Cardiac muscle cell (in vitro differentiated cells and primary cell): ENCODE measurements around the gene MMP25. TPM values are rescaled to one million over a fixed set of nuclear protein-coding genes. Genes with fewer than 3 reads are reported as not detected.

Source experiments
- DNase-seq, 2 donors: peaks; one replicate each; pipeline versions ENCODE4 v3.0.0 to v3.0.0-alpha.2; 2010 to 2017; ENCODE audit warnings: low read depth in 1 of 2, low spot score in 1 of 2
- H3K27ac ChIP-seq: fragments of 200-600 bp; sonication (generic); 2 replicates; pipeline ENCODE4 v1.5.1; 2016
- H3K27me3 ChIP-seq: fragments of 200-600 bp; sonication (generic); 2 replicates; pipeline ENCODE4 v1.6.0; 2016; ENCODE audit warnings: control low read depth
- H3K36me3 ChIP-seq: fragments of 200-600 bp; sonication (generic); 2 replicates; pipeline ENCODE4 v1.5.1; 2016; ENCODE audit warnings: control low read depth
- H3K4me1 ChIP-seq: fragments of 200-600 bp; sonication (generic); 2 replicates; pipeline ENCODE4 v1.8.1; 2017; ENCODE audit warnings: low read depth, mild to moderate bottlenecking, mixed run types
- H3K4me3 ChIP-seq: fragments of 200-600 bp; sonication (generic); 2 replicates; pipeline ENCODE4 v1.5.1; 2016; ENCODE audit warnings: mild to moderate bottlenecking
- H3K9me3 ChIP-seq: fragments of 200-600 bp; sonication (generic); 2 replicates; pipeline ENCODE4 v1.5.1; 2017; ENCODE audit warnings: low read depth, mild to moderate bottlenecking, control low read depth
- polyA plus RNA-seq: library from polyadenylated mRNA; unstranded; fragments of >200 nt; fragmentation: Nextera tagmentation; extraction: Ambion mirVana; gene quantifications from 2 replicates; pipeline ENCODE4 v1.2.1, GENCODE V29; 2016
- total RNA-seq: library from RNA; depleted of rRNA; stranded (reverse); fragments of >200 nt; gene quantifications from 2 replicates; pipeline ENCODE4 v1.2.3, GENCODE V29; 2016
- TF ChIP-seq, protein P1 (sequence below): IDR thresholded peaks from 2 replicates; pipeline ENCODE4 v1.5.1; 2012; ENCODE audit warnings: low read depth, mild to moderate bottlenecking, low read length

MMP25 gene
- total and polyA plus RNA-seq, 2 experiments from 2014 or later: 0.03 to 5.8 TPM

DNA sequence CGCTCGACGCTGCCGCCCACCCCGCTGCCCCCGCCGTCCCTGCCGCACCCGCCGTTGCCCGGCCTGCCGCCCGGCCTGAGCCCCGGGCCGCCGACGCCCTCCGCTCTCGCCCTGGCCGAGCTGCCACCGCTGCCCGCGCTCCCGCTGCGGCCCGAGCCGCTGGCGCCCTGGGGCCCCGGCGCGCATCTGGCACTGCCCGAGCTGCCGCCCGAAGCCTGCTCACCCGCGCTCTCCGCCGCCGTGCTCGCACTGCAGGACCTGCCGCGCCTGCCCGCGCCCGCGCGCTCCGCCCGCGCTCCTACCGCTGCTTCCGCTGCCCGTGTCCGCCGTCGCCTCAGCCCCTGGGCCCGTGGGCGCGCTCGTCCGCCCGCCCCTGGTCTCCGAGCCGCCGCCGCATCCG, 42.0 kb upstream of the MMP25 start:
- no peak overlapping the region for H3K27ac ChIP-seq
- H3K36me3 ChIP-seq: no peaks in the 10 kb centered on the region
- peaks cover 41% of the 10 kb centered on the region for H3K4me1 ChIP-seq
- DNase-seq: peak in 1 of 2 donors; percentile 64
- peak overlapping the region; percentile 65 for H3K4me3 ChIP-seq
- no peaks in the 10 kb centered on the region for H3K27me3 ChIP-seq
- TF ChIP-seq, protein P1, sequence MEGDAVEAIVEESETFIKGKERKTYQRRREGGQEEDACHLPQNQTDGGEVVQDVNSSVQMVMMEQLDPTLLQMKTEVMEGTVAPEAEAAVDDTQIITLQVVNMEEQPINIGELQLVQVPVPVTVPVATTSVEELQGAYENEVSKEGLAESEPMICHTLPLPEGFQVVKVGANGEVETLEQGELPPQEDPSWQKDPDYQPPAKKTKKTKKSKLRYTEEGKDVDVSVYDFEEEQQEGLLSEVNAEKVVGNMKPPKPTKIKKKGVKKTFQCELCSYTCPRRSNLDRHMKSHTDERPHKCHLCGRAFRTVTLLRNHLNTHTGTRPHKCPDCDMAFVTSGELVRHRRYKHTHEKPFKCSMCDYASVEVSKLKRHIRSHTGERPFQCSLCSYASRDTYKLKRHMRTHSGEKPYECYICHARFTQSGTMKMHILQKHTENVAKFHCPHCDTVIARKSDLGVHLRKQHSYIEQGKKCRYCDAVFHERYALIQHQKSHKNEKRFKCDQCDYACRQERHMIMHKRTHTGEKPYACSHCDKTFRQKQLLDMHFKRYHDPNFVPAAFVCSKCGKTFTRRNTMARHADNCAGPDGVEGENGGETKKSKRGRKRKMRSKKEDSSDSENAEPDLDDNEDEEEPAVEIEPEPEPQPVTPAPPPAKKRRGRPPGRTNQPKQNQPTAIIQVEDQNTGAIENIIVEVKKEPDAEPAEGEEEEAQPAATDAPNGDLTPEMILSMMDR: no peak
- H3K9me3 ChIP-seq: no peaks in the 10 kb centered on the region

DNA sequence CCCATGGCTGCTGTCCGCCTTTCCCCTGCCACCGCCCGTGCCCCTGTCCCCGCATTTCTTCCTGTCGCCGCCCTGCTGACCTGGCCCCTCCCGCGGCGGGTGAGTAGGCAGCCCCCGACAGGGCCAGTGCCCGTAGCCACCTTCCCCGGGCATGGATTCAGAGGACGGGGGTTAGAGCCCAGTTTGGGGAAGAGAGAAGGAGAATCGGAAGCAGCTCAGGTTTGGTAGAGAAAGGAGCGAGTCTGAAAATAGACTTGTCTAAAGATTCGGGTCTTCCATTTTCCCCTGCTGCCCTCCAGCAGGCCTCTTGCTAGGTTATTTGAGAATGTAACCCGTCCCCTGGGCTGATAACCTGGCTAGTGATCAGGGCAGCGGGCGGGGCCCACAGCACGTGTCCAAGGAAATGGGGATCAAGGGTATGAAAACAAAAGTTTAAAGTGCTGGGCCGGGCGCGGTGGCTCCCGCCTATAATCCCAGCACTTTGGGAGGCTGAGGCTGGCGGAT, 41.5 kb upstream of the MMP25 start:
- Histone ChIP-seq H3K4me3 (peak overlapping the region; percentile 65), H3K27ac (peak overlapping the region; percentile 96), H3K4me1 (peaks cover 46% of the 10 kb centered on the region), H3K36me3 (no peaks in the 10 kb centered on the region), H3K27me3 (no peaks in the 10 kb centered on the region), H3K9me3 (no peaks in the 10 kb centered on the region)
- TF ChIP-seq, protein P1: no peak
- DNase-seq: peak in 1 of 2 donors; percentile 79

DNA sequence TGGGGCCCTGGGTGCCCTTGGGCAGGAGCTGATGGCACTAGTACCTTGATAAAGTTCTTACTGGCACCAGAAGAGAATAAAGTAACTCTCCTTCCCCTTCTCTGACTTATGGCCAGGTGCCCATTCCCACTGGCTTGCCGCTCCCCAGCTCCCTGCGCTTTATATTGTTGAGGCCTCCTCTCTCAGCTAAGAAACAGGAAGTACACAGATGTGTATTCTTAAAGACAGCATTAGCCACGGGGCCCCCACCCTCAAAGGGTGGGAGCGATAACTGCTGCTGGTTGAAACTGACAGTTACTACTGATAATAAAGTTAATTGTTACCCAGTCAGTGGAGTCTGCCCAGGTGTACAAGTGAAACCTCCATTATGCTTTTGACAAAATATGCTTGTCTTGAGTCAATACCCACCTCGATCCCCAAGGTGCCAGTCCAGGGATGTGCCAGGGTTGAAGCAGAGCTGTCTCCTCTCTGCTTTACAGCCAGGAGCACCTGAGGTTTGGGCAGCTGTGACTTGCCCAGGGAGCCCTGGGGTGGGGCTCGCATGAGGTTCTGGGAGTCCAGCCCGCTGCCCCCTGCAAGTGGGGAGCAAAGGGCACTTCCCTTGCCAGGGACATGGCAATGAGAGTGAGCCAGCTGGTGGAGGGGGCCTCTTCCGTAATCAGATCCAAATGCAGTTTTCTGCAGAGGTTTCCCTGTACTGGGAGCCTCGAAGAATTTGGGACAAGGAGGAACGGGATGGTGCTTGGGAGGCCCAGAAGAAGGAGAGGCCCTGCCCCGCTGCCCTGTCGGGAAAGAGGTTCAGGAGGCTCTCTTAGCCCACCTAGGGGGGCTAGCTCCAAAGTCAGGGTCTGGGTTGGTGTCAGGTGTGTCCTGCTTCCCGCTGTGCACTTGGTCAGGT, 39.1 kb upstream of the MMP25 start:
- H3K36me3 ChIP-seq: no peaks in the 10 kb centered on the region
- peaks cover 61% of the 10 kb centered on the region for H3K4me1 ChIP-seq
- H3K27ac ChIP-seq: peak overlapping the region; percentile 96
- DNase-seq: no peak
- H3K4me3 ChIP-seq: no peak overlapping the region
- TF ChIP-seq, protein P1: no peak
- no peaks in the 10 kb centered on the region for H3K27me3 ChIP-seq
- H3K9me3 ChIP-seq: no peaks in the 10 kb centered on the region

DNA sequence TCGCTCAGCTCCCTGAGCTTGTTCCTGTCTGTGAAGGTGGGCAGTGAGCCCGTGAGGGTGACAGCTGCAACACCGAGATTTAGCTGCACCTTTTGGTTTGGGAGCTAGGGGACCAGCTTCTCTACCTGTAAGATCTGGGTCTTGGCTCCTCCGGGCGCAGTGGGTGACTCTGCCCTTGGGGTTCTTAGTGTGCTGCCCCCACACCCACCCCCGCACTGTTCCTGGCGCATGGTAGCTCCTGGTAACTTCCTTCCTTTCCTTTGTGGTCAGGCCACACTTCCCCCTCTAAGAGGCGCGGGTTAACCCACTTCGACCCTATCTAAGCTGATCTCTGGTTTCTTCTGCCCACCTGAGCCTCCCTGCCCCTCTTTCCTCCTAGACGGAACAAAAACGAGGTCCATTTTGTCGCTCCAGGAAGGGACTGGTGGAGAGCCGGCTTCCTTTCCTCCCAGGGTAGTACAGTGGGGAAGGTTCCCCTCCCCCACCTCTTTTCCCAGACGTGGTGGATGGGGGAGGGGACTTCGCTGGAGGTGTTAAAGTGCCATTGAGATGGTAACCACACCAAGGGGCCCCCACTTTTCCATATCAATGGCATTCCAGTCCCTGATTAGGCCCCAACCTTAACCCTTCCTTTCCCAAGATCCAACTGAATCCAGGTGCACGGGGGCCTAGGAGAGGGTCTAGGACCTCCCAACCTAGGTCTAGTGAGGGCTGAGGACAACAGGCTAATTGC, 38.2 kb upstream of the MMP25 start:
- no peaks in the 10 kb centered on the region for H3K27me3 ChIP-seq
- peaks cover 67% of the 10 kb centered on the region for H3K4me1 ChIP-seq

DNA sequence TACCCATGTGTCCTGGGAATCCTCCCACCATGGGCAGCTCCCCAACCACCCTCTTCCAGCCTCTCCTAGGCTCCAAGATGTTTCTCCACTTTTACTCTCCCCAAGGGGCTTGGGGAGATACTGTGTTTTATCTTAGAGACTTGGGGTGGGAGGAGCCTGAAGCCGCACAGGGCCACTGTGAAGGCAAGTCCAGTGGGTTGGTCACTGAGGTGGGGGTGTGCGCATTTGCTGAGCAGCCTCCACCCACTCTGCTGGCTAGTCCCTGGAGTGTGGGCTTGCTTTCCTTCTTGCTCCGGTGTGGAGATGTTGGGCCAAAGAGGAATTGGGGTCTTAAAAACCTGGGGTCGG, 37.7 kb upstream of the MMP25 start:
- Histone ChIP-seq H3K9me3 (no peaks in the 10 kb centered on the region), H3K27me3 (no peaks in the 10 kb centered on the region), H3K36me3 (no peaks in the 10 kb centered on the region), H3K4me1 (peaks cover 67% of the 10 kb centered on the region), H3K27ac (peak overlapping the region; percentile 96), H3K4me3 (no peak overlapping the region)
- peak in 1 of 2 donors; percentile 71 for DNase-seq
- TF ChIP-seq, protein P1: no peak

More for the DNA sequence above, 38.2 kb upstream of the MMP25 start:
- H3K4me3 ChIP-seq: no peak overlapping the region
- DNase-seq: peak in 1 of 2 donors; percentile 91
- no peaks in the 10 kb centered on the region for H3K36me3 ChIP-seq
- peak overlapping the region; percentile 96 for H3K27ac ChIP-seq
- no peaks in the 10 kb centered on the region for H3K9me3 ChIP-seq
- TF ChIP-seq, protein P1: no peak
